ENCODE results near the gene FCMR.
"Not testable (repeated sequence)": the region's sequence is repeated elsewhere in the genome, so short reads cannot be mapped to it uniquely, and the experiment has no call there.

FCMR gene

GRCh38 chr1:206929524-206929923 lies 7.8 kb upstream of the FCMR start:
- H3K4me1 ChIP-seq, result no peaks in the 10 kb centered on the region
- intact Hi-C loops (cut with DNase I; ENCODE audit: low total_unique reads), result no loop called here
- no peaks in the 10 kb centered on the region for H3K9me3 ChIP-seq
- TF ChIP-seq CTCF (IDR thresholded peaks at IDR 0.05), result no peak
- H3K36me3 ChIP-seq, result no peaks in the 10 kb centered on the region
- DNase-seq, result no peak
- H3K27ac ChIP-seq, result no peak overlapping the region
- H3K27me3 ChIP-seq, result no peaks in the 10 kb centered on the region
- H3K4me3 ChIP-seq, result no peak overlapping the region

- H3K9me3 ChIP-seq, result no peaks in the 10 kb centered on the region
- no peak overlapping the region for H3K27ac ChIP-seq
- no peak overlapping the region for H3K4me3 ChIP-seq
- no peaks in the 10 kb centered on the region for H3K4me1 ChIP-seq
- no peak for TF ChIP-seq CTCF (IDR thresholded peaks at IDR 0.05)
- peaks cover 0 to 6% of the 10 kb centered on the region in 2 donors for H3K27me3 ChIP-seq
- H3K36me3 ChIP-seq, result no peaks in the 10 kb centered on the region
- intact Hi-C loops (cut with DNase I; ENCODE audit: low total_unique reads), result no loop called here
- DNase-seq, result no peak
These were observed 4.5 kb upstream of the FCMR start for GRCh38 chr1:206926286-206926685.

GRCh38 chr1:206925106-206925736 lies 3.5 kb upstream of the FCMR start:
- Histone ChIP-seq H3K9me3 (no peaks in the 10 kb centered on the region), H3K4me1 (no peaks in the 10 kb centered on the region), H3K27me3 (peaks cover 0 to 6% of the 10 kb centered on the region in 2 donors), H3K27ac (no peak overlapping the region), H3K36me3 (no peaks in the 10 kb centered on the region), H3K4me3 (no peak overlapping the region)
- DNase-seq, result peak in 1 of 2 donors; percentile 39
- intact Hi-C loops (cut with DNase I; ENCODE audit: low total_unique reads), result no loop called here
- no peak for TF ChIP-seq CTCF (IDR thresholded peaks at IDR 0.05)

GRCh38 chr1:206924592-206925105 lies 2.9 kb upstream of the FCMR start:
- Histone ChIP-seq H3K36me3 (no peaks in the 10 kb centered on the region), H3K27ac (no peak overlapping the region), H3K9me3 (no peaks in the 10 kb centered on the region), H3K4me1 (no peaks in the 10 kb centered on the region), H3K4me3 (no peak overlapping the region), H3K27me3 (peaks cover 0 to 6% of the 10 kb centered on the region in 2 donors)
- intact Hi-C loops (cut with DNase I; ENCODE audit: low total_unique reads), result no loop called here
- DNase-seq, result no peak
- TF ChIP-seq CTCF (IDR thresholded peaks at IDR 0.05), result no peak

GRCh38 chr1:206923961-206924557 lies 2.3 kb upstream of the FCMR start:
- H3K36me3 ChIP-seq; H3K9me3 ChIP-seq; H3K27ac ChIP-seq; DNase-seq; H3K4me3 ChIP-seq; intact Hi-C loops (cut with DNase I; ENCODE audit: low total_unique reads); H3K27me3 ChIP-seq; H3K4me1 ChIP-seq: not testable (repeated sequence)

Measured in tibial artery (tissue), 4 donors.